Subcutaneous abdominal adipose tissue (tissue), 5 donors: ENCODE data around the gene MAML3.

Experiments used
- H3K27ac ChIP-seq: one replicate; pipeline ENCODE4 v1.7.0; 2013; ENCODE audit warnings: low read depth, mild to moderate bottlenecking, inconsistent platforms, low read length, moderate library complexity
- H3K27me3 ChIP-seq, 5 donors: one replicate each; pipeline ENCODE4 v1.7.0; 2013; ENCODE audit warnings: low read length in 5 of 5, inconsistent platforms in 1 of 5; ENCODE audit not compliant: control insufficient read depth in 5 of 5, insufficient read depth in 4 of 5
- H3K36me3 ChIP-seq, 5 donors: one replicate each; pipeline ENCODE4 v1.7.0; 2013; ENCODE audit warnings: low read length in 5 of 5; ENCODE audit not compliant: control insufficient read depth in 5 of 5, insufficient read depth in 5 of 5
- H3K4me1 ChIP-seq, 5 donors: one replicate each; pipeline ENCODE4 v1.7.0; 2013; ENCODE audit warnings: low read length in 5 of 5, mild to moderate bottlenecking in 3 of 5, moderate library complexity in 1 of 5; ENCODE audit not compliant: control insufficient read depth in 5 of 5, insufficient read depth in 5 of 5
- H3K4me3 ChIP-seq, 5 donors: one replicate each; pipeline ENCODE4 v1.7.0; 2013; ENCODE audit warnings: low read length in 5 of 5, low read depth in 1 of 5
- H3K9ac ChIP-seq, 5 donors: one replicate each; pipeline ENCODE4 v1.7.0; 2013; ENCODE audit warnings: low read length in 5 of 5, mild to moderate bottlenecking in 4 of 5, moderate library complexity in 3 of 5
- H3K9me3 ChIP-seq, 5 donors: one replicate each; pipeline ENCODE4 v1.7.0; 2013; ENCODE audit warnings: low read length in 5 of 5; ENCODE audit not compliant: control insufficient read depth in 5 of 5
- donor health status: healthy.
- donor health status: healthy.
- donor health status: healthy.
- donor health status: healthy.
- donor health status: healthy.

The MAML3 gene

GRCh38 chr4:139878050-139878449, 275.9 kb downstream of the MAML3 start:
- Histone ChIP-seq H3K9me3 (peaks cover 0 to 5% (median 0%) of the 10 kb centered on the region in 5 donors), H3K27me3 (no peaks in the 10 kb centered on the region), H3K4me3 (no peak overlapping the region), H3K27ac (no peak overlapping the region), H3K9ac (no peak overlapping the region), H3K4me1 (peaks cover 0 to 5% (median 0%) of the 10 kb centered on the region in 5 donors), H3K36me3 (no peaks in the 10 kb centered on the region)

GRCh38 chr4:139876337-139876941, 277.5 kb downstream of the MAML3 start:
- Histone ChIP-seq H3K27ac (no peak overlapping the region), H3K4me1 (peaks cover 0 to 5% (median 0%) of the 10 kb centered on the region in 5 donors), H3K9me3 (peaks cover 0 to 3% (median 0%) of the 10 kb centered on the region in 5 donors), H3K4me3 (no peak overlapping the region), H3K36me3 (no peaks in the 10 kb centered on the region), H3K27me3 (no peaks in the 10 kb centered on the region), H3K9ac (no peak overlapping the region)

GRCh38 chr4:139875411-139875825, 278.6 kb downstream of the MAML3 start:
- H3K36me3 ChIP-seq, result no peaks in the 10 kb centered on the region
- H3K27me3 ChIP-seq, result no peaks in the 10 kb centered on the region
- no peak overlapping the region for H3K27ac ChIP-seq
- H3K9me3 ChIP-seq, result peaks cover 0 to 3% (median 0%) of the 10 kb centered on the region in 5 donors
- H3K4me1 ChIP-seq, result peaks cover 0 to 5% (median 0%) of the 10 kb centered on the region in 5 donors
- H3K9ac ChIP-seq, result no peak overlapping the region
- H3K4me3 ChIP-seq, result no peak overlapping the region

GRCh38 chr4:139873111-139873860, 280.7 kb downstream of the MAML3 start:
- H3K9me3 ChIP-seq, result peaks cover 0 to 3% (median 0%) of the 10 kb centered on the region in 5 donors
- no peak overlapping the region for H3K4me3 ChIP-seq
- H3K36me3 ChIP-seq, result no peaks in the 10 kb centered on the region
- H3K9ac ChIP-seq, result no peak overlapping the region
- no peak overlapping the region for H3K27ac ChIP-seq
- H3K4me1 ChIP-seq, result peaks cover 0 to 5% (median 0%) of the 10 kb centered on the region in 5 donors
- H3K27me3 ChIP-seq, result no peaks in the 10 kb centered on the region

GRCh38 chr4:139872274-139872673, 281.7 kb downstream of the MAML3 start:
- Histone ChIP-seq H3K36me3 (no peaks in the 10 kb centered on the region), H3K4me3 (no peak overlapping the region), H3K27me3 (no peaks in the 10 kb centered on the region), H3K27ac (no peak overlapping the region), H3K9me3 (peaks cover 0 to 3% (median 0%) of the 10 kb centered on the region in 5 donors), H3K9ac (no peak overlapping the region), H3K4me1 (peaks cover 0 to 5% (median 0%) of the 10 kb centered on the region in 5 donors)

- Histone ChIP-seq H3K36me3 (no peaks in the 10 kb centered on the region), H3K27ac (no peak overlapping the region), H3K9me3 (peaks cover 0 to 3% (median 0%) of the 10 kb centered on the region in 5 donors), H3K9ac (no peak overlapping the region), H3K4me1 (no peaks in the 10 kb centered on the region), H3K27me3 (no peaks in the 10 kb centered on the region), H3K4me3 (no peak overlapping the region)
Measured at GRCh38 chr4:139869810-139870209, 284.2 kb downstream of the MAML3 start.

- no peak overlapping the region for H3K4me3 ChIP-seq
- H3K27me3 ChIP-seq, result no peaks in the 10 kb centered on the region
- H3K9ac ChIP-seq, result no peak overlapping the region
- no peaks in the 10 kb centered on the region for H3K4me1 ChIP-seq
- H3K27ac ChIP-seq, result no peak overlapping the region
- H3K9me3 ChIP-seq, result no peaks in the 10 kb centered on the region
- H3K36me3 ChIP-seq, result no peaks in the 10 kb centered on the region
Measured at GRCh38 chr4:139866276-139866962, 287.6 kb downstream of the MAML3 start.

- no peak overlapping the region for H3K27ac ChIP-seq
- H3K36me3 ChIP-seq, result no peaks in the 10 kb centered on the region
- no peaks in the 10 kb centered on the region for H3K27me3 ChIP-seq
- H3K9me3 ChIP-seq, result no peaks in the 10 kb centered on the region
- no peak overlapping the region for H3K4me3 ChIP-seq
- H3K4me1 ChIP-seq, result no peaks in the 10 kb centered on the region
- H3K9ac ChIP-seq, result no peak overlapping the region
Measured at GRCh38 chr4:139865537-139865936, 288.4 kb downstream of the MAML3 start.

- H3K27ac ChIP-seq, result no peak overlapping the region
Measured at GRCh38 chr4:139863531-139863930, 290.5 kb downstream of the MAML3 start.

GRCh38 chr4:139861471-139861870, 292.5 kb downstream of the MAML3 start:
- Histone ChIP-seq H3K27ac (no peak overlapping the region), H3K27me3 (no peaks in the 10 kb centered on the region), H3K36me3 (no peaks in the 10 kb centered on the region)

More at GRCh38 chr4:139863531-139863930, 290.5 kb downstream of the MAML3 start:
- no peaks in the 10 kb centered on the region for H3K36me3 ChIP-seq
- no peaks in the 10 kb centered on the region for H3K27me3 ChIP-seq
- H3K4me3 ChIP-seq, result no peak overlapping the region
- no peaks in the 10 kb centered on the region for H3K9me3 ChIP-seq
- H3K4me1 ChIP-seq, result no peaks in the 10 kb centered on the region
- no peak overlapping the region for H3K9ac ChIP-seq

More at GRCh38 chr4:139861471-139861870, 292.5 kb downstream of the MAML3 start:
- Histone ChIP-seq H3K4me1 (peaks cover 0 to 5% (median 0%) of the 10 kb centered on the region in 5 donors), H3K9me3 (no peaks in the 10 kb centered on the region), H3K9ac (no peak overlapping the region), H3K4me3 (no peak overlapping the region)
